GM12892 (cell line): ENCODE results near the gene RPS3.

ENCODE experiments used
- POLR2A ChIP-seq: IDR thresholded peaks from 2 replicates; pipeline ENCODE4 v1.6.1; 2011; ENCODE audit warnings: low read depth, low read length, control low read depth
- POLR2AphosphoS5 ChIP-seq: IDR thresholded peaks from 2 replicates; pipeline ENCODE4 v1.6.1; 2011; ENCODE audit warnings: low read depth, low read length, control low read depth
- TAF1 ChIP-seq: IDR thresholded peaks from 2 replicates; pipeline ENCODE4 v1.6.1; 2011; ENCODE audit warnings: low read depth, mild to moderate bottlenecking, control low read depth, low read length, borderline replicate concordance

GRCh38 chr11:75450826-75451821 is 51.8 kb downstream of the RPS3 start:
- no peak for TF ChIP-seq POLR2A
- no peak for TF ChIP-seq POLR2AphosphoS5
- no peak for TF ChIP-seq TAF1
